Activated CD4-positive, alpha-beta T cell treated with anti-CD3 and anti-CD28 coated beads for 48 hours (primary cell): Measurements from ENCODE around the gene KIF26B.

Experiments used
- DNase-seq: peaks from one replicate; pipeline ENCODE4 v3.0.0-alpha.2; 2020

KIF26B gene

DNA sequence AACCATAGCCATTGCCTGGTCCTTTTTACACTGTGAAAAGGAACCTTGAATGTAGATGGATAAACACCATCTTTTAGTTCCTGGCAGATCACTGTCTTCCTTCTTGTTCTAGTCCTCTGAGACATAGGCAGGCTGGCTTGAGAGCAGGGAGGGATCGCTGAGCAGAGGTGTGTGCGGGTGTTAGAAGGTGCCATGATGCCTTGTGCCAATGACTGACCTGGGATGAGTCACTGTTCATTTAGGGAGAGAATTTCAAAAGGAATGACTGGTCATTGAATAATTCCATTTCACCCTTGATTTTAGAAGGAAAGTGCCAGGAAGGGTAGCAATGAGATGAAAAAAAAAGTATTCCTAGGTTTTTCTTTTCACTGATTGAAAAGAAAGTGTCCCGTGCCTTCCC lies 383.9 kb downstream of the KIF26B start:
- DNase-seq, result no peak

DNA sequence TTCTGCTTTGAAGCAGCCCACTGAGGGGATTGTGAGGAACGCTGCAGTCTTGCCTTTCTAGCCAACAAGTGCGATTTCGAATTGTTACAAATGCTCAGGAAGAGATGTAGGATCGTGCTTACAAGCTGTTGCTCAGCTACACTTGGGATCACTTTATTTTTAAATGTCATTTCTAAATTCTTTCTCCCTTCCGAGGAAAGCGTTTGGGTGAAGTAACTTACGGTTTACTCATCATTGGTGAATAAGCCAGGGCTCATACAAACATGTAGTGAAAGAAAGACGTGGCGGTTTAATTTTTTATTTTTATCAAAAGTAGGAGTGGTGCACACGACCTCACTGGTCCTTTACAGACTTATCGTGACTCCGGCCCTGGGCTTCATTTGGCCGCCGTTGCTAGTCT lies 386.6 kb downstream of the KIF26B start:
- no peak for DNase-seq

DNA sequence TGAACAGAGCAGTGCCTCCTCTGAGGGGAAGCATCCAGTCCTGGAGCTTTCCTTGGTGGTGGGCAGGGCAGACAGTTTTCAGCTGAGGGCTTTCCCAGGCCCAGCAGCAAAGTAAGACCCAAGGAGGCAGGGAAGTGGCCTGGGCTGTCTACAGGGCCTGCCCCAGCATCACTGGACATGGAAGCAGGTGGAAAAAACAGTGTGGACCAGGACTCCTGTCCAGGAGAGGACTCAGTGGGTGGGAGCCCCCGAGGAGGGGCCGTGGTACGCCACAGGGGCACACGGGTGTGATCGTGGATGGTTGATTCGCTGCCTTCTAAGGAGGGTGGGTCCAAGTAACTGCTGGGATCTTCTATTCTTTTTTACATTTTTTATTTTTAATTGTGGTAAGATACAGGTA lies 387.6 kb downstream of the KIF26B start:
- DNase-seq, result no peak

DNA sequence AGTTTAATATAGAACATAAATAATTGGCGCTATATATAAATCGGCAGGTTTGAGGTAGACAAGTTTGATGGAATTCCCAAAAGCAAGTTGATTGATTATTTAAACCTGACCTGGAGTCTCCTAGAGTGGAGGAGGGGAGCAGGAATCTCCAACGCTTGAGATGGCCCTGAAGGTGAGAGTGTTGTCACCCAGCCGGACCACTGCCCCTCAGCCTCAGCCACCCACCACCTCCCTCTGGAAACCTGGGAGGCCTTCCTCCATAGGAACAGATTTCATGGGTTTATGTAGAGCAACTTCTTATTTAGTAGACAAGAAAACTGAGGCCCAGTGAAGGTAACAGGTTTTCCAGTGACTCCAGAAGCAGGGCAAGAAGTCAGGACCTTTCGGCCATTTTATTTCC lies 389.5 kb downstream of the KIF26B start:
- no peak for DNase-seq

DNA sequence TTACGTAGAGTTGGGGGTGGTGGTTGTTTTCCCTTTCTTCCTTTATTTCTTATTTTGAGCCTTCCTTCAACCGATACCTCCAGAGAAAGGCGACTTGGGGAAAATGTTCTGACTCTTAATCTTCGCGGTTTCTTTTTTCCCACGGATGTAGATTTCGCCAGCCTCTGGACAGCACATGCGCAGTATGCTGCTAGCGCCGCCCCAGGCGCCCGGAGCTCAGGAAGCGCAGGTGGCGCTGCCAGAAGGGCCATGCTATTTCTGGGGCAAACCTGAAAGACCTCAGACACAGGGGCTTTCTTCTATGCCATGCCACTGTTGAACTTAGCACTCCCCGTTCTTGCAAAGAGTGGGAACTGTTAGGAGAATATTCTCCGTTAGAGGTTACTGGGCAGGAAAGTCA lies 392.1 kb downstream of the KIF26B start:
- DNase-seq, result peak; percentile 6

DNA sequence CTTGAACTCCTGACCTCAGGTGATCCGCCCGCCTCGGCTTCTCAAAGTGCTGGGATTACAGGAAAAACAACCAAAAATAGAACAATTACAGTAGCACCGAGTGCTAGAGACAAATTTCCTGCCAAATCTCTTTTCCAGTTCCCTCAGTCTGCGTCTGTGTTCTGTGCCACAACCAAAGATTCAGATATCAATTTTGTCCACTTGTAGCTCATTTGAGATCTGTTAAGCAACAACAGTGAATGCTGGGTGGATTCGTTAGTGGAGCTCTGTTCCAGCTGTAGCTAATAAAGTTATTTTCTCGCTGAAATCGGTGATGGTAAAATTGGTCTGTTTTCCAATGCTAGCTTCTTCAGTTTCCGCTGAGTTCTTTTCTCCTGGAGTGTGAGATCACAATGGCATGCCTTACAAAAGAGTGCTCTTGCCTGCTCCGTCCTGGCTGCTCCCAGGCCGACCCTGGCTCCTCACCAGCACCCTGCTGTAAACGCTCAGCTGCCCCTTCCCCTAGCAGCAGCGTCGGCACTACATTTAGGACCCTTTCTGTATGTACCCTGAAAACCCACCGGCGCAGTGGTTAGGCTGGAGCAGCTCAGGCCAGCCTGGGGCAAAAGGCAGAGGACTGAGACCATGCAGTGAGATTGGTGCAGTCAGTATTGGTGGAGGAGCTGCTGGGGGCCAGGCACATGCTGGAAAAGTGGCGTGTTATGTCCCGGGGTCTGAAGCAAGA lies 395.4 kb downstream of the KIF26B start:
- DNase-seq, result no peak

DNA sequence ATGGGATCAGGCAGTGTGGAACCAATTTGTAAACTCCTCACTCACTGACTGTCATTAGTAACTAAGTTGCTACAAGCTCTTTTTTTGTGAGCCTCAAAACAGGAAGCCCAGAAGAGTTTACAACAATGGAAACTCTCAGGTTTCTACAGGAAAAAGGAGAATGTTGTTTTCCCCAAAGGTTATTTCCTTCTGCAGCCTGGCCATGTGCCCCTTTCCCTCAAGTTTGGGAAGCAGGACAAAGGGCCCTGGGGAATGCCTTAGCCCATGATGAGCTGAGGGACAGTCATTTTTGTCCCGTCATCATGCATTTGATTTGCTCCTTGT lies 395.9 kb downstream of the KIF26B start:
- DNase-seq, result no peak

DNA sequence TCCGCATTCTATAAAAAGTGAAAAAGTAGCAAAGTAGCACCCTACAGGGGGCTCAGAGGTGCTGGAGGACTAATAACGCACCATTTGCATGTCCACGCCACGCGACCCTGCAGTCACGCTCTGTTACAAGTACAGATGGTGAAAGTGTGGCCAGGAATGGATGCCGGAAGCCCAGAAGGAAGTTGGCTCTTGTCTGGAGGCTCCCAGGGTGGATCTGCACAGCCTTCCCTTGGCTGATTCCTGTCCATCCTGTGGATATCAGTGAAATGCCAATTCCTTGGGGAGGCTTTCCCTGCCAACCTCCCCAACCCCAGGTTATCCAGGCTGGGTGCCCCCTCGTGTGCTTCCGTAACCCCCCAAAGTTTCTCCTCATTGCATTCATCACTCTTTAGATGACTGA lies 396.8 kb downstream of the KIF26B start:
- no peak for DNase-seq

DNA sequence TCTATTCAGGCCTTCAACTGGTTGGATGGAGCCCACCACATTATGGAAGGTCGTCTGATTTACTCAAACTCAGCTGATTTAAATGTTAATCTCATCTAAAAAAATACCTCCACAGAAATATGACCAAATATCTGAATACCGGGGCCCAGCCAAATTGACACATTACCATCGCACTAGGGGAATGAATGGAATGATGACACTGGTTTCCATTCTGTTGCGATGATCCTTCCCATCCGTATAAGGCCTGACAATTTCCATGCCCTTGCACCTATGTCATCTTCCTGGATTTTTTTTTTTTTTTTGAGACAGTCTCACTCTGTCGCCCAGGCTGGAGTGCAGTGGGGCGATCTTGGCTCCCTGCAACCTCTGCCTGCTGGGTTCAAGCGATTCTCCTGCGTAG lies 397.5 kb downstream of the KIF26B start:
- DNase-seq, result no peak

DNA sequence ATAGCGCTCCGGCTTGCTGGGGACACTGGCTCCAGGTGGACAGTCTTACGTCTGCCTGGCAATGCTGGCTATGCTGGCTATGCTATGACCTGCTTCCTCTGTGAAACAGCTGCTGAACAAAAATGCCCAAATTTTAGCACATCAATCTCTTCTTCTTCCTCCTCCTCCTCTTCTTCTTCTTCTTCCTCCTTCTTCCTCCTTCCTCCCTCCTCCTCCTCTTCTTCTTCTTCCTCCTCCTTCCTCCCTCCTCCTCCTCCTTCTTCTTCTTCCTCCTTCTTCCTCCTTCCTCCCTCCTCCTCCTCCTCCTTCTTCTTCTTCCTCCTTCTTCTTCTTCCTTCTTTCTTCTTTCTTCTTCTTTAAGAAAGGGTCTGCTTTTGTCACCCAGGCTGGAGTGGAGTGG lies 401.3 kb downstream of the KIF26B start:
- no peak for DNase-seq

DNA sequence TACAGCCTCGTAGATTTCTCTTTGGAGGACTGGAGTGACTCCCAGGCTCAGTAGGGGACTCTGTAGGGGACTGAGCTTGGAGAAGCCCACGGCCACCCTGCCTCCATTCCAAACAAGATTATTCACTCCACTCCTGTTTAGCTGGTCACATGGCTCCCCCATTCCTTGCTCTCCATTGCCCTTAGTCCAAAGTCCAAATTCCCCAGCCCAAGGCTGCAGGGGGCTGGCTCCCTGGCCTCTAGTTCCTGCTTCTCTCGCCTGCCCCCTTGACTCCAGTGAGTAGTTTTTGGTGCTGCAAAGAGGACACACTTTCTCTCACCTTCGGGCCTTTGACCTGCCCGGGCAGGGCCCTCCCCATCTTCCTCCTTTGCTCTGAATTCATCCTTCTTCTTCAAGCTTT lies 403.3 kb downstream of the KIF26B start:
- DNase-seq, result no peak

DNA sequence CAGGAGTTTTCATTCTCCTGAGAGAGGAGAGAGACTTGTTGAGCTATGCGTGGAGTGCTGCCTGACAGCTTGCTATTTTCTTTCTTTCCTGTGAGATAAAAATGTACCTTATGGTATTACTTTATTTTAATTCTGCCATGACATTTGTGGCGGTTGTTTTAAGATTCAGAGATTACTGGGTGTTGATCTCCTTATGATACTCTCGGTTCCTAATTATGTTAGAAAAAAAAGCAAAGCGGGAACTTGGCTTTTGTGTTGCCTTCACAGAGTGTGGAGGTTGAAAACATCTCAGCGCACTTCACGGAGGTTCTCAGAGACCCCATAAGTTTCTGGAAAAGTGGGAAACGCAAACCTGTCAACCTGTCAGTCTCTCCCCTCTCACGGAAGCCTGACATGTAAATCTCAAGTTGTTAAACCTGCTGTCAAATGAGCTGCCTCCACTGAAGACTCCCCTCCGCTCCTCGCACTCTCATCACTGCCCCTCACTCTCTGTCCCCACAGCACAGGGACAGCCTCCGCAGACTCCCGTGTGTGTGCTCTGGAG lies 405.6 kb downstream of the KIF26B start:
- no peak for DNase-seq

DNA sequence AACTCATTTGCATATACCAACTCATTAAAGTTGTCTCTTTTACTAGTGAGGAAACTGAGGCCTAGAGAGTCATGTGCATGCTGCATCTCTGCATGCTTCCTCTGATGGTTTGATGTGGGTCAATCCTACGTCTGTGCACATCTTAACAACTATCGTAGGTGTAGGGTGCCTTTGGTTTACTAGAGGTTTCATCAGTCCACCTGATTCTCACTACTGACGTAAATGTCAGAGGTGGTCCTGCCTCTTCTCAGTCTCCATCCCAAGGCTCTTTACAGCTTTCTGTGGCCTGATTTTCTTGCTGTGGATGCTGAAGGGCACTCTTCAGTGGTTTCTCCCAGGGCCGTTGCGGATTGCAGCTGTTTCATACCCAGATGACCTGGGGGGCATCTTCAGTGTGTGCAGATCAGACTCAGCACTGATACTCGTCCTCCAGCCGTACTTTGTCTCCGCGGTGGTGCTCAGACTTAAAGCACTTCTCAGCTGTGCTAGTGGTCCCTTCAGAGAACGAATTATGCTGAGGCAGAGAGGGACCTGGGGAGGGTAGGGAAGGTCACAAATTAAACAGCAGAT lies 407.0 kb downstream of the KIF26B start:
- DNase-seq, result no peak

DNA sequence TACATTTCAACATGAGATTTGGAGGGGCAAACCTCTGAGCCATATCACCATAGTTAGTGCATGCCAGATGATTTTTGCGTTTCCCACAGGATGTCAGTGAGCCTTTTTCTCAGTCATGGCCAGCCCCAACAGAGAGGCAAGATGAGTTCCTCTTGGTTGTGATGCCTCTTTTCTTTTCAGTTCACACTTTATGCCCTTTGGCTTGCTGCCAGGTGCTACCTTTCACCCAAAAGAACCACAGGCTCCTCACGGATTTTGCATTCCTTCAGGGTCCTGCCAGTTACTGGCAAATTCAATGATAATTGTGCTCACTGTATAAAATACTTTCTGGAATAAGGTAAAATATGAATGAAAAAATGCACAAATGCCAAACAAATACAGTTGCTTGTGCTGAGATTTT lies 411.3 kb downstream of the KIF26B start:
- DNase-seq, result no peak

DNA sequence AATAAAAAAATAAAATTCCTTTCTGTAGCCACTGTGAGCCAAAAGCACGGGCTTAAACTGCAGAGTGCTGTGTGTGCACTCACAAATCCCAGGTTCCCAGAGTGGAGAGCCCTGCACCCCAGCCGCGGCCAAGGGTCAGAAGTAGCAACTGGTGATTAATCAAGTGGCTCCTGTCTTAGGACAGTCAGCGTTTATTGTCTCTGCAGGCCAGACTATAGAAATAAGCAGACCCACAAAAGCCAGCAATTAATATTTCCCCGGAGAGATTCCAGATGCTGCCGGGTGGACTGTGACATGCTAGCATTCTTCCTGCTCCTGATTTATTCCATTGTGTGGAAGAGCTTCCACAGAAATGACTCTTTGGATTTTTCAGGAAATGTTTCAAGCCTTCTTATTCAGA lies 412.2 kb downstream of the KIF26B start:
- DNase-seq, result no peak

DNA sequence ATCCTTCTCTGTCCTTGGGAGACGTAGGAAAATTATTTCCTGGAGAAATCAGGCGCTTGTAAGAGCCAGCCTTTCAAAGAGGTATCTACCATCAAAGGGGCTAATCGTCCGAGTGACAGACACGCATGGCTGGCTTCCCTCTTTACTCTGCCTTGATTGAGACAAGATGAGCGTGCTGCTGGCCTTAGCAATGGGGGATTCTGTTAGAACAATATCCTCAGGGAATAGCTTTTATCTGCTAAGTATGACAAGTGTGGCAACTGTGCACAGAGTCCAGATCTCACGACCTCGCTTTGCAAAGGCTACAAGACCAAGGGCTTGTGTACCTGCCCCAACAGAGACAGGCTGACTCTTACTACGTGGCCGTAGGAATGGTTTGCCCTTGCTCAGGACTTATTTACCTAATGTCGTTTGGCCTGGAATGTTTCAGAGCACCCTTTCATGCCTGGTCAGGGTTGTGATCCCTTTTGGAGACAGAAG lies 417.1 kb downstream of the KIF26B start:
- DNase-seq, result no peak

DNA sequence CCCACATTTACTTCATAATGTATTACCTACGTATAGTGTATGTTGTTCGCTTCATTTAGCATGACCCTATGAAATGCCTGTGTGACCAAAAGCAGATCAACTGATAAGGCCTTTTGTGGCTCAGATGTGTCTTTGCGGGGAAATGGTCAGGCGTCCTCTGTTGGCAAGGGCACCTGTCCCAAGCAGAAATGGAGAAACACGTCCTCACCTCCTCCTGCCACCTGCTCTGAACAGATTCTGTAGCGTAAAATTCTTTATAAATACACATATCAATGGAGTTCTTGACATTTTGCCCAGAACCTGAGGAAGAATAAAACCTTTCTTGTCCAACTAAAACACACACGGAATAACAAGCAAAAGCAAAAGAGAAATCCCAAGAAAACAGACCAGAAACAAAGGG lies 417.9 kb downstream of the KIF26B start:
- DNase-seq, result no peak

DNA sequence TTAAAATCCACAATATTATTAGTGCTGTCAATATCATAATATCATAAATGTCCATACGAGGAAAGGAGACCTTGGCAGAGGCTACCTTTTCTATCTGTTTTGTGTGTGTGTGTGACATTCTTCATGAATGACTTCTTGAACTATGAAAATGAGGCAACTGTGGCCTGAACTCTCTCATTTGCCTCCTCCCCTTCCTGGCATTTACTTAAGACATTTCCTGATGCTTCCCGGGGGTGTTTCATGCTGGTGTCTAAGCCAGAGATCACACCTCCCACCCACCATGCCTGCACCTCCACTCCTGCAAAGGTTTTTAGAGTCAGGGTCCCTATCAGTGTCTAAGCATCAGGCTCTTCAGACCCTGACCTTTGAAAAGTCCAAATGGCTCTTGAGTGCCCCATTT lies 420.9 kb downstream of the KIF26B start:
- no peak for DNase-seq

DNA sequence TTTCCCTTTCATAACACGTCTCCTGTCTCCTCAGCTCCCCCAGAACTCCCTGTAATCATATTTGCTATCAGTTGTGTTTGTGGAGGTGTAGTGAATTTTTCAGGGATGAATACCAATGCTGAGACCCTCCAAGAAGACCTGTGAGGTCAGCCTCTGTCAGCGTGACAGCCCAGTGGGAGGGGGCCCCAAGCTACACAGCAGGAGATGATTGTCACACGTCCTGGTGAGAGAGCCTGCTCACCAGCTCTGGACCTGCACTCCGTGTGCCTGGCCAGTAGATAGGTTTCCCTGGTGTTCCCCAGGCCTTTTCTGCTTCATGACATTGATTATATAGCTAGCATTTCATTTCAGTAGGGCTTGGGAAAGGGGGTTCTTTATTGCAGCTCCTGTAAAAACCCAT lies 421.5 kb downstream of the KIF26B start:
- DNase-seq, result no peak

DNA sequence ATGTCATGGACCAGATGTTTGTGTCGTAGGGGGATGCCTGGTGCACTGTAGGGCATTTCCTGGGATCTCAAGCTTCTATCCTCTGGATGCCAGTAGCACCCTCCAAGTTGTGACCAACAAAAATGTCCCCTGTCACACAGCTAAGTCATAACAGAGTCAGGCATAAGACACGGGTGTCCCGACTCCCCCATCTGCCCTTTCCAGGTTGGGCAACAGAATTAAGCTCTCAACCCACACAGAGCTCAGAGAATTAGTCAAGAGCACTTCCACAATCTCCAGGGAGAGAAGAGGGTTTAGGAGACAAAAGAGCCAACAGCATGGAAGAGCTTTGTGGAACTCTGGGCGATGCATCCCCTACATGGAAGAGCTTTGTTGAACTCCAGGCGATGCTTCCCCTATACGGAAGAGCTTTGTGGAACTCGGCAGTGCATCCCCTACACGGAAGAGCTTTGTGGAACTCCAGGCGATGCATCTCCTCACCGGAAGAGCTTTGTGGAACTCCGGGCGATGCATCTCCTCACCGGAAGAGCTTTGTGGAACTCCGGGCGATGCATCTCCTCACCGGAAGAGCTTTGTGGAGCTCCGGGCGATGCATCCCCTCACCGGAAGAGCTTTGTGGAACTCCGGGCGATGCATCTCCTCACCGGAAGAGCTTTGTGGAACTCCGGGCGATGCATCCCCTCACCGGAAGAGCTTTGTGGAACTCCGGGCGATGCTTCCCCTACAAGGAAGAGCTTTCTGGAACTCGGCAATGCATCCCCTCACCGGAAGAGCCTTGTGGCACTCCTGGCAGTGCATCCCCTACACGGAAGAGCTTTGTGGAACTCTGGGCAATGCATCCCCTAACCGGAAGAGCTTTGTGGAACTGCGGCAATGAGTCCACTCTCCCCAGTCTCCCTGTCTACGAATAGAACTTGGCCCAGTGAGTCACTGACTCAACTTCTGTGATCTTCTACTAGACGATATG lies 422.7 kb downstream of the KIF26B start:
- DNase-seq, result no peak

DNA sequence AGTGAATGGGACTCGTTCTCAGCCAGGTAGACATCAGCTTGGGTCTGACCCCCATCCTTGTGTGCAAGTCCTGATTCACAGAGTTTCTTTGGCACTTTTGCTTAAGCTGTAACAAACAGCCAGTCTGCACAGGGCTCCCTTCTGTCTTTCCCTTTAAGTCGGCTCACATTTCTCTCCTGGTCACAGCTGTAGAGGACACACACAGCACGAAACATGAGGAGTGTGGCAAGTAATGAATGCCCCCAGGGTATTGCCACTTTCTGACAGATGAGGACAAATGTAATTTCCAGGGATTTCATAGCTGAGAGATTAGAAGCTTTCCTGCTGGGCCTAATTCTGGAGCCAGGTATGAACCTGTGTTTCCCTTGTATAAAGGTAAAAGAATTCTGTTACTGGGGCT lies 423.5 kb downstream of the KIF26B start:
- no peak for DNase-seq

DNA sequence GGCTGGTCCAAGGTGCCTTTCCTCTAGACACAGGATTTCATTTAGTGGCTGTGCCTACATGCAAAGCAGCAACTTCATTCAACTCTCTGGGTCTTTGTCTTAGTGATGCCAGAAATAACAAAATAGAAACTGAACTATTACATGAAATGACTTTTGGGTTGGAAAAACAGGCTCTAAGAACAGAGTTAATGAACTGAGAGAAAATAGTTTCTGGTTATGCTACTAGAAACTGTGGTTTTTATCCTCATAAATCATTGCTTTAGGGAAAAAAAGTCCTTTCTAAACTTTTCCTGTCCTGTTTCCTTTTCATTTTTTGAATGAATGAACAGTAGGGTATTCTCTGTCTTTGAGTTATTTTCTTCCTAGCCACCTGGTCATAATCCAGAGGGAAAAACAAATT lies 424.0 kb downstream of the KIF26B start:
- no peak for DNase-seq

DNA sequence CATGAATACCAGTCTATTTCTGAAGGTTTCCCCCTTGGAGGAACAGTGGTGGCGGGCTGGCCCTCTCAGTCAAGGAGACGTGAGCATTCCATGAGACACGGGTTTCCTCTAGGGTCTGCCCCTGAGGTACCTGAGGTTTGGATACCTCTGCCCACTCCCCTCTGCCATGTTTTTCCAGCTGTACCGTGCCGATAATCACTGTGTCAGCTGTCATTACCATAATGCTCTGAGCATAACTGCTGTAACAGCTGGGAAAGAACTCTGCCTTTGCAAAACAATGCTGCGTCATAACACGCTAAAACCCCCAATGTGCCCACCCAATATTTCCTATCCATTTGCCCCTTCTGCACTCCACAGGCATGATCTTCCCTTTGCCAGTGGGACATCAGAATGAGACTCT lies 425.1 kb downstream of the KIF26B start:
- no peak for DNase-seq

DNA sequence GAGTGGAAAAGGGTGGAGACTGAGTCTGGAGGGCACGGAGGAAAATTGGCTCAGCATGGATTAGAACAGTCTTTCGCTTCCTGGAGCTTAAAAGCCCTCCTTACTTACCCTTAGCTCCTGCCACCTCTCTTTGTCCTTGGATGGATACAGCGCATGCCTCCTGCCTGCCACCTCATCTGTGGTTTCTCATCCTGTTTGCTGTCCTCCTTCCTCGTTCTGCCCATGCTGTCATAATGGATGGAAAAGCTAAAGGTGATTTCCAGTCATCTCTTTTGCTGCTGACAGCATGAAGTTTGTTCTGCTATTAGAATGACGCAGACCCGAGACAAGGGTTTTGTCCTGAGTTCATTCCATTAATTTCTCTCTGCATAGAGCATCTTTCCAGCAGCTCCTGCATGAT lies 425.9 kb downstream of the KIF26B start:
- no peak for DNase-seq
